H9 (cell line): ENCODE results near the gene CES1. TPM values are rescaled to one million over a fixed set of nuclear protein-coding genes. Genes with fewer than 3 reads are reported as not detected.
"Not testable (repeated sequence)": the region's sequence is repeated elsewhere in the genome, so short reads cannot be mapped to it uniquely, and the experiment has no call there.

Source experiments
- DNase-seq: peaks from one replicate; pipeline ENCODE4 v3.0.0-alpha.2; 2017
- H2AFZ ChIP-seq: one replicate; pipeline ENCODE4 v1.6.1; 2013; ENCODE audit warnings: mild to moderate bottlenecking, low read length, control low read depth, moderate library complexity
- H2AK5ac ChIP-seq: 2 replicates; pipeline ENCODE4 v1.6.1; 2013; ENCODE audit warnings: low read length, control low read depth, mixed read lengths; ENCODE audit not compliant: insufficient read length
- H2BK120ac ChIP-seq: one replicate; pipeline ENCODE4 v1.6.1; 2013; ENCODE audit warnings: low read depth, mild to moderate bottlenecking, low read length, control low read depth, inconsistent platforms; ENCODE audit not compliant: poor library complexity, severe bottlenecking
- H2BK12ac ChIP-seq: 2 replicates; pipeline ENCODE4 v1.6.1; 2013; ENCODE audit warnings: low read length, control low read depth, mixed read lengths, low read depth; ENCODE audit not compliant: insufficient read length
- H2BK15ac ChIP-seq: 2 replicates; pipeline ENCODE4 v1.6.1; 2013; ENCODE audit warnings: low read depth, low read length, control low read depth
- H2BK20ac ChIP-seq: one replicate; pipeline ENCODE4 v1.6.1; 2013; ENCODE audit warnings: low read depth, mild to moderate bottlenecking, low read length, control low read depth, inconsistent platforms; ENCODE audit not compliant: poor library complexity, severe bottlenecking
- H2BK5ac ChIP-seq: 2 replicates; pipeline ENCODE4 v1.6.1; 2013; ENCODE audit warnings: low read length, control low read depth, mixed read lengths; ENCODE audit not compliant: insufficient read length
- H3K14ac ChIP-seq: 2 replicates; pipeline ENCODE4 v1.6.1; 2013; ENCODE audit warnings: low read length, control low read depth; ENCODE audit not compliant: insufficient read depth
- H3K18ac ChIP-seq: 2 replicates; pipeline ENCODE4 v1.6.1; 2013; ENCODE audit warnings: low read depth, mild to moderate bottlenecking, mixed read lengths, low read length, control low read depth; ENCODE audit not compliant: insufficient read length
- H3K23ac ChIP-seq: 2 replicates; pipeline ENCODE4 v1.6.1; 2013; ENCODE audit warnings: low read length, control low read depth, mixed read lengths, low read depth; ENCODE audit not compliant: insufficient read length
- H3K23me2 ChIP-seq: 2 replicates; pipeline ENCODE4 v1.6.1; 2013; ENCODE audit warnings: low read depth, mild to moderate bottlenecking, mixed read lengths, low read length, control low read depth; ENCODE audit not compliant: insufficient read length, poor library complexity, severe bottlenecking
- H3K27ac ChIP-seq: 2 replicates; pipeline ENCODE4 v1.5.1; 2013; ENCODE audit warnings: low read length, control low read depth, mixed read lengths, low read depth; ENCODE audit not compliant: insufficient read length
- H3K27me3 ChIP-seq: 2 replicates; pipeline ENCODE4 v1.6.1; 2013; ENCODE audit warnings: low read length, control low read depth, inconsistent platforms; ENCODE audit not compliant: insufficient read depth
- H3K4ac ChIP-seq: 2 replicates; pipeline ENCODE4 v1.6.1; 2013; ENCODE audit warnings: low read depth, mild to moderate bottlenecking, control low read depth, inconsistent platforms, low read length, moderate library complexity
- H3K4me1 ChIP-seq: 2 replicates; pipeline ENCODE4 v1.6.1; 2013; ENCODE audit warnings: low read length, control low read depth, inconsistent platforms; ENCODE audit not compliant: insufficient read depth
- H3K4me2 ChIP-seq: 2 replicates; pipeline ENCODE4 v1.6.1; 2013; ENCODE audit warnings: low read length, control low read depth, mixed read lengths; ENCODE audit not compliant: insufficient read length, insufficient read depth
- H3K56ac ChIP-seq: 2 replicates; pipeline ENCODE4 v1.6.1; 2013; ENCODE audit warnings: low read depth, mild to moderate bottlenecking, mixed read lengths, low read length, control low read depth; ENCODE audit not compliant: insufficient read length
- H3K79me1 ChIP-seq: 2 replicates; pipeline ENCODE4 v1.6.1; 2013; ENCODE audit warnings: low read depth, mild to moderate bottlenecking, moderate library complexity, low read length, control low read depth, inconsistent platforms; ENCODE audit not compliant: insufficient read depth, poor library complexity, severe bottlenecking
- H3K79me2 ChIP-seq: 2 replicates; pipeline ENCODE4 v1.6.1; 2013; ENCODE audit warnings: low read length, control low read depth, inconsistent platforms; ENCODE audit not compliant: insufficient read depth
- H3K9ac ChIP-seq: 2 replicates; pipeline ENCODE4 v1.6.1; 2013; ENCODE audit warnings: low read length, control low read depth, mixed read lengths; ENCODE audit not compliant: insufficient read length; ENCODE audit errors: extremely low read depth
- H3K9me3 ChIP-seq: one replicate; pipeline ENCODE4 v1.6.1; 2013; ENCODE audit warnings: low read depth, low read length, inconsistent platforms; ENCODE audit not compliant: control insufficient read depth
- H3T11ph ChIP-seq: one replicate; pipeline ENCODE4 v1.6.1; 2013; ENCODE audit warnings: mild to moderate bottlenecking, low read length, control low read depth, inconsistent platforms
- H4K20me1 ChIP-seq: one replicate; pipeline ENCODE4 v1.6.1; 2013; ENCODE audit not compliant: control insufficient read depth, insufficient read length, insufficient read depth
- H4K5ac ChIP-seq: 2 replicates; pipeline ENCODE4 v1.6.1; 2013; ENCODE audit warnings: low read depth, mild to moderate bottlenecking, mixed read lengths, low read length, control low read depth; ENCODE audit not compliant: insufficient read length
- H4K8ac ChIP-seq: replicated peaks from 2 replicates; pipeline ENCODE4 v1.6.1; 2013; ENCODE audit warnings: low read length, control low read depth, mixed read lengths, low read depth; ENCODE audit not compliant: insufficient read length
- H4K91ac ChIP-seq: 2 replicates; pipeline ENCODE4 v1.6.1; 2013; ENCODE audit warnings: low read depth, mild to moderate bottlenecking, moderate library complexity, mixed read lengths, low read length, control low read depth; ENCODE audit not compliant: insufficient read length
- H3K27ac Mint-ChIP-seq, 3 experiments: 2 replicates in 2 of 3; 3 replicates in 1 of 3; pipeline ENCODE4 v1.8.0; 2020 to 2021; ENCODE audit warnings: mixed read lengths in 3 of 3, mild to moderate bottlenecking in 1 of 3, moderate library complexity in 1 of 3
- H3K27me3 Mint-ChIP-seq: 2 replicates; pipeline ENCODE4 v1.8.0; 2021; ENCODE audit warnings: low read depth, mild to moderate bottlenecking, moderate library complexity, mixed read lengths
- H3K36me3 Mint-ChIP-seq, 3 experiments: 2 replicates in 2 of 3; 3 replicates in 1 of 3; pipeline ENCODE4 v1.8.0; 2020 to 2021; ENCODE audit warnings: low read depth in 3 of 3, mixed read lengths in 3 of 3; ENCODE audit not compliant: insufficient read depth in 1 of 3
- H3K4me1 Mint-ChIP-seq, 2 experiments: 2 replicates each; pipeline ENCODE4 v1.8.0; 2020; ENCODE audit warnings: mixed read lengths in 2 of 2
- H3K4me3 Mint-ChIP-seq, 2 experiments: 2 replicates in 1 of 2; 3 replicates in 1 of 2; pipeline ENCODE4 v1.8.0; 2020 to 2021; ENCODE audit warnings: mild to moderate bottlenecking in 2 of 2, mixed read lengths in 2 of 2, moderate library complexity in 1 of 2
- H3K9me3 Mint-ChIP-seq, 2 experiments: 2 replicates in 1 of 2; 3 replicates in 1 of 2; pipeline ENCODE4 v1.8.0; 2020; ENCODE audit warnings: mild to moderate bottlenecking in 2 of 2, mixed read lengths in 2 of 2, moderate library complexity in 1 of 2
- WGBS: extraction: QIAGEN DNeasy Blood & Tissue Kit; methylation state at CpG from one replicate; pipeline ENCODE4 v1.1.7; 2013; ENCODE audit warnings: missing lambda C conversion rate, low lambda C conversion rate, mixed read lengths; ENCODE audit not compliant: insufficient read length; ENCODE audit errors: extremely low coverage; 5-methylcytosine and 5-hydroxymethylcytosine counted together
- total RNA-seq: library from RNA; stranded (reverse); gene quantifications from 2 replicates; pipeline ENCODE4 v1.2.1, GENCODE V29; 2021
- TF ChIP-seq, protein P1 (sequence below): fragments of 200-600 bp; sonication (generic); conservative IDR thresholded peaks from 3 replicates; pipeline ENCODE4 v1.8.0; 2021; ENCODE audit warnings: antibody characterized with exemption, mild to moderate bottlenecking

Gene CES1
- total RNA-seq, 1 experiment from 2014 or later, result not detected

DNA sequence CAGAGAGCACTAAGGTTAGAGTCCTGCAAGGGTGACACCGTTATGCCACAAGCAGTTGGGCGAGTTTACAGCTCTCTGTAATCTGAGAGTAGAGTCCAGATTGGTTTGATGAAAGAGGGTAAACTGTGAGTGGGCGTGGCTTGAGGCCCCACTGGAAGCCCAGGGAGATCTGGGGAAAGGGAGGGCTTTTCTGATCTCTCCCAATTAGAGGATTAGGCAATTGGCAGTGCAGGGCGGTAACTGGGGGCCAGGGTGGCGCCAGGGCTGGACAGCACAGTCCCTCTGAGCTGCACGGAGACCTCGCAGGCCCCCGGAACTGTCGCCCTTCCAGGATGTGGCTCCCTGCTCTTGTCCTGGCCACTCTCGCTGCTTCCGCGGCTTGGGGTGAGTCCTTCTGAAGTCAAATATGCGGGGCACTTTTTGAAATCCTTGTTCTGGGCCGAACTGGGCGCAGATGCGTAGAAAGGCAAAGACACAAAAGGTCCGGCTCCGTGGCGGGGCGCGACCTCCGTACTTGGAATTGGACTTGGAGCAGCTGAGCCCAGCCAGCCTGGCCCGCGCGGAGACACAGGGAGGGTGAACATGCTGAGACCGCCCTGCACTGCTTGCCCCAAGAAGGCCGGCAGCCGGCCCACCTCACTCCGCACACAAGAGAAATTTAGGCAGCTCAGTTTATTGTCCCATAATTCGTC is 72.4 kb downstream of the CES1 start:
- no peak overlapping the region; a peak in 1 of 7 replicates for H3K27ac Mint-ChIP-seq
- no peaks in the 10 kb centered on the region for H3K79me1 ChIP-seq
- H3K79me2 ChIP-seq, result no peaks in the 10 kb centered on the region
- no CpG with 5 or more reads among the region's 30 CpGs for WGBS
- no peak overlapping the region for H3K23ac ChIP-seq
- peaks cover 7% of the 10 kb centered on the region for H3K27me3 ChIP-seq
- H3K9me3 ChIP-seq, result no peaks in the 10 kb centered on the region
- H2BK15ac ChIP-seq, result no peak overlapping the region
- H4K91ac ChIP-seq, result no peak overlapping the region
- no peaks in the 10 kb centered on the region for H4K20me1 ChIP-seq
- no peak overlapping the region for H3K9ac ChIP-seq
- H3K27me3 Mint-ChIP-seq, result peaks cover 82% of the 10 kb centered on the region
- H3K18ac ChIP-seq, result no peak overlapping the region
- no peak overlapping the region for H3K56ac ChIP-seq
- TF ChIP-seq, protein P1, sequence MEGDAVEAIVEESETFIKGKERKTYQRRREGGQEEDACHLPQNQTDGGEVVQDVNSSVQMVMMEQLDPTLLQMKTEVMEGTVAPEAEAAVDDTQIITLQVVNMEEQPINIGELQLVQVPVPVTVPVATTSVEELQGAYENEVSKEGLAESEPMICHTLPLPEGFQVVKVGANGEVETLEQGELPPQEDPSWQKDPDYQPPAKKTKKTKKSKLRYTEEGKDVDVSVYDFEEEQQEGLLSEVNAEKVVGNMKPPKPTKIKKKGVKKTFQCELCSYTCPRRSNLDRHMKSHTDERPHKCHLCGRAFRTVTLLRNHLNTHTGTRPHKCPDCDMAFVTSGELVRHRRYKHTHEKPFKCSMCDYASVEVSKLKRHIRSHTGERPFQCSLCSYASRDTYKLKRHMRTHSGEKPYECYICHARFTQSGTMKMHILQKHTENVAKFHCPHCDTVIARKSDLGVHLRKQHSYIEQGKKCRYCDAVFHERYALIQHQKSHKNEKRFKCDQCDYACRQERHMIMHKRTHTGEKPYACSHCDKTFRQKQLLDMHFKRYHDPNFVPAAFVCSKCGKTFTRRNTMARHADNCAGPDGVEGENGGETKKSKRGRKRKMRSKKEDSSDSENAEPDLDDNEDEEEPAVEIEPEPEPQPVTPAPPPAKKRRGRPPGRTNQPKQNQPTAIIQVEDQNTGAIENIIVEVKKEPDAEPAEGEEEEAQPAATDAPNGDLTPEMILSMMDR, result no peak
- H3K4ac ChIP-seq, result no peak overlapping the region
- H3K9me3 Mint-ChIP-seq, result no peaks in the 10 kb centered on the region
- peak overlapping the region; percentile 54 for H3K4me2 ChIP-seq
- no peak overlapping the region for H3K14ac ChIP-seq
- no peaks in the 10 kb centered on the region for H3K4me1 ChIP-seq
- H4K8ac ChIP-seq, result no peak overlapping the region
- H3K23me2 ChIP-seq, result no peaks in the 10 kb centered on the region
- no peak overlapping the region for H4K5ac ChIP-seq
- peak; percentile 77 for DNase-seq
- H2BK5ac ChIP-seq, result no peak overlapping the region
- H2AFZ ChIP-seq, result no peak overlapping the region
- no peak overlapping the region for H2BK12ac ChIP-seq
- no peak overlapping the region for H2AK5ac ChIP-seq
- no peak overlapping the region for H2BK20ac ChIP-seq
- no peak overlapping the region for H3T11ph ChIP-seq
- H3K36me3 Mint-ChIP-seq, result no peaks in the 10 kb centered on the region
- no peak overlapping the region for H3K27ac ChIP-seq
- no peak overlapping the region for H2BK120ac ChIP-seq
- peak overlapping the region; percentile 60 to 78 for H3K4me3 Mint-ChIP-seq
- peaks cover 3 to 13% of the 10 kb centered on the region in 2 experiments; a peak in 3 of 4 replicates for H3K4me1 Mint-ChIP-seq

DNA sequence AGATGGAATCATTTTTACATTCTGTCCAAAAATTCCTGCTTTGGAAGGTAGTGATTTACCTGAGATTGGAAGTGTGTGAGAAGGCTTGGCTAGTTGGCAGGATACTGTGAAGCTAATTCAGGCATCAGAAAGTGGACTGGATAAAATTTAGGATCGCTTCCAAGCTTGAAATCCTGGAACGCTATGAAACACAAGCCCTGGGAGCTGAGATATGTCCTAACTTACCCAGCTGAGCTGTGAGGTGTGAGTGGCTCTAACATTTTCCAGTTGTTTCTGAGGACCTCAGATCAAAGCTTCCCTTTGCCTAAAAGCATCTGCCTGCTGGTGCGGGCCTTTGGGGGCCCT is 73.0 kb downstream of the CES1 start:
- not testable (repeated sequence) for H4K20me1 ChIP-seq, H3K56ac ChIP-seq, H3K23me2 ChIP-seq, H3K9ac ChIP-seq, H3K27me3 ChIP-seq, DNase-seq, H3K4me1 ChIP-seq, H2AFZ ChIP-seq, H3K27ac ChIP-seq, H2BK5ac ChIP-seq, H2AK5ac ChIP-seq, H4K5ac ChIP-seq, H2BK20ac ChIP-seq, H2BK15ac ChIP-seq, H3K27ac Mint-ChIP-seq, H3K9me3 Mint-ChIP-seq, H3T11ph ChIP-seq, H3K79me1 ChIP-seq, H2BK120ac ChIP-seq, H3K18ac ChIP-seq, H3K4ac ChIP-seq, H2BK12ac ChIP-seq, H3K36me3 Mint-ChIP-seq, H3K79me2 ChIP-seq, H4K91ac ChIP-seq, H3K14ac ChIP-seq, H3K4me2 ChIP-seq, H4K8ac ChIP-seq, H3K23ac ChIP-seq, H3K9me3 ChIP-seq
- Mint-ChIP-seq H3K27me3 (peaks cover 78% of the 10 kb centered on the region), H3K4me1 (peaks cover 3 to 13% of the 10 kb centered on the region in 2 experiments; a peak in 3 of 4 replicates), H3K4me3 (peak overlapping the region in 1 of 2 experiments; percentile 78; a peak in 2 of 5 replicates)
- no CpG with 5 or more reads among the region's 3 CpGs for WGBS
